Colonic mucosa (tissue), 4 donors: Measurements from ENCODE around the gene CHN2. TPM values are rescaled to one million over a fixed set of nuclear protein-coding genes. Genes with fewer than 3 reads are reported as not detected.
"Not testable (repeated sequence)": the region's sequence is repeated elsewhere in the genome, so short reads cannot be mapped to it uniquely, and the experiment has no call there.

Source experiments
- DNase-seq: peaks from one replicate; pipeline ENCODE4 v3.0.0-alpha.2; 2020
- H3K27ac ChIP-seq: fragments of 200-600 bp; one replicate; pipeline ENCODE4 v1.8.0; 2021
- H3K27me3 ChIP-seq: fragments of 200-600 bp; one replicate; pipeline ENCODE4 v1.8.0; 2021
- H3K36me3 ChIP-seq: fragments of 200-600 bp; one replicate; pipeline ENCODE4 v1.8.0; 2021
- H3K4me1 ChIP-seq: fragments of 200-600 bp; one replicate; pipeline ENCODE4 v1.8.0; 2021; ENCODE audit warnings: mild to moderate bottlenecking
- H3K4me3 ChIP-seq: fragments of 200-600 bp; one replicate; pipeline ENCODE4 v1.8.0; 2021
- H3K9ac ChIP-seq, 2 donors: one replicate each; pipeline ENCODE4 v1.7.0; 2013; ENCODE audit warnings: control low read depth in 2 of 2, low read depth in 2 of 2, low read length in 2 of 2
- H3K9me3 ChIP-seq: fragments of 200-600 bp; one replicate; pipeline ENCODE4 v1.8.0; 2021
- CTCF ChIP-seq: fragments of 200-600 bp; IDR thresholded peaks from one replicate; pipeline ENCODE4 v1.8.0; 2022; ENCODE audit warnings: antibody characterized with exemption, mild to moderate bottlenecking
- intact Hi-C: fragments of 100-400 bp; cut with DNase I; formaldehyde crosslinking; loops from one replicate; pipeline ENCODE4 v1.14.1; 2022
- total RNA-seq, 2 donors: library from RNA; stranded (reverse); fragmentation: NEBNext Ultra II Directional in 1 of 2; extraction: Animal tissue kit (Norgen Biotek cat#: 25700) in 1 of 2; gene quantifications; one replicate each; pipeline ENCODE4 v1.2.1, GENCODE V29; 2021
- donor health status: healthy.
- donor health status: DM: no; HTN: no; CAD: no.
- donor health status: DM: no; HTN: no; CAD: no.

Gene CHN2
- total RNA-seq, 2 donors from 2014 or later = 12.8 to 19.8 TPM

GRCh38 chr7:29202651-29203069 is 8.1 kb downstream of the CHN2 start:
- H3K27me3 ChIP-seq = no peaks in the 10 kb centered on the region
- no peak for TF ChIP-seq CTCF
- H3K9me3 ChIP-seq = no peaks in the 10 kb centered on the region
- intact Hi-C loops = no loop called here
- peaks cover 5% of the 10 kb centered on the region for H3K4me1 ChIP-seq
- peak overlapping the region; percentile 53 for H3K27ac ChIP-seq
- no peaks in the 10 kb centered on the region for H3K36me3 ChIP-seq
- DNase-seq = peak; percentile 53
- no peak overlapping the region for H3K4me3 ChIP-seq
- H3K9ac ChIP-seq = no peak overlapping the region

- no peak for DNase-seq
- Histone ChIP-seq H3K9me3 (no peaks in the 10 kb centered on the region), H3K9ac (no peak overlapping the region), H3K4me3 (no peak overlapping the region), H3K27me3 (no peaks in the 10 kb centered on the region), H3K27ac (no peak overlapping the region), H3K36me3 (no peaks in the 10 kb centered on the region), H3K4me1 (peaks cover 5% of the 10 kb centered on the region)
- TF ChIP-seq CTCF = no peak
- intact Hi-C loops = no loop called here
Measured at GRCh38 chr7:29204491-29205272, 10.1 kb downstream of the CHN2 start.

- Histone ChIP-seq H3K27ac (no peak overlapping the region), H3K36me3 (no peaks in the 10 kb centered on the region), H3K4me1 (peaks cover 5% of the 10 kb centered on the region), H3K4me3 (no peak overlapping the region), H3K9me3 (no peaks in the 10 kb centered on the region), H3K27me3 (no peaks in the 10 kb centered on the region), H3K9ac (no peak overlapping the region)
- no peak for TF ChIP-seq CTCF
- no peak for DNase-seq
- intact Hi-C loops = no loop called here
Measured at GRCh38 chr7:29207162-29207801, 12.7 kb downstream of the CHN2 start.

- DNase-seq = peak; percentile 47
- intact Hi-C loops = no loop called here
- H3K4me1 ChIP-seq = peaks cover 5% of the 10 kb centered on the region
- TF ChIP-seq CTCF = no peak
- H3K4me3 ChIP-seq = no peak overlapping the region
- H3K36me3 ChIP-seq = no peaks in the 10 kb centered on the region
- no peak overlapping the region for H3K27ac ChIP-seq
- no peaks in the 10 kb centered on the region for H3K27me3 ChIP-seq
- no peaks in the 10 kb centered on the region for H3K9me3 ChIP-seq
- H3K9ac ChIP-seq = no peak overlapping the region
Measured at GRCh38 chr7:29208410-29209250, 14.1 kb downstream of the CHN2 start.

- no peak for TF ChIP-seq CTCF
- Histone ChIP-seq H3K4me3 (no peak overlapping the region), H3K27ac (no peak overlapping the region), H3K9ac (no peak overlapping the region), H3K27me3 (no peaks in the 10 kb centered on the region), H3K9me3 (no peaks in the 10 kb centered on the region), H3K36me3 (no peaks in the 10 kb centered on the region), H3K4me1 (peaks cover 5% of the 10 kb centered on the region)
- intact Hi-C loops = no loop called here
- DNase-seq = no peak
Measured at GRCh38 chr7:29209745-29210144, 15.2 kb downstream of the CHN2 start.

GRCh38 chr7:29212736-29213135 is 18.2 kb downstream of the CHN2 start:
- H3K27me3 ChIP-seq, intact Hi-C loops, H3K9ac ChIP-seq, H3K36me3 ChIP-seq, DNase-seq, H3K27ac ChIP-seq, H3K4me1 ChIP-seq, H3K9me3 ChIP-seq, H3K4me3 ChIP-seq: not testable (repeated sequence)
